Measurements from ENCODE around the gene TSR3.

TSR3 gene

DNA sequence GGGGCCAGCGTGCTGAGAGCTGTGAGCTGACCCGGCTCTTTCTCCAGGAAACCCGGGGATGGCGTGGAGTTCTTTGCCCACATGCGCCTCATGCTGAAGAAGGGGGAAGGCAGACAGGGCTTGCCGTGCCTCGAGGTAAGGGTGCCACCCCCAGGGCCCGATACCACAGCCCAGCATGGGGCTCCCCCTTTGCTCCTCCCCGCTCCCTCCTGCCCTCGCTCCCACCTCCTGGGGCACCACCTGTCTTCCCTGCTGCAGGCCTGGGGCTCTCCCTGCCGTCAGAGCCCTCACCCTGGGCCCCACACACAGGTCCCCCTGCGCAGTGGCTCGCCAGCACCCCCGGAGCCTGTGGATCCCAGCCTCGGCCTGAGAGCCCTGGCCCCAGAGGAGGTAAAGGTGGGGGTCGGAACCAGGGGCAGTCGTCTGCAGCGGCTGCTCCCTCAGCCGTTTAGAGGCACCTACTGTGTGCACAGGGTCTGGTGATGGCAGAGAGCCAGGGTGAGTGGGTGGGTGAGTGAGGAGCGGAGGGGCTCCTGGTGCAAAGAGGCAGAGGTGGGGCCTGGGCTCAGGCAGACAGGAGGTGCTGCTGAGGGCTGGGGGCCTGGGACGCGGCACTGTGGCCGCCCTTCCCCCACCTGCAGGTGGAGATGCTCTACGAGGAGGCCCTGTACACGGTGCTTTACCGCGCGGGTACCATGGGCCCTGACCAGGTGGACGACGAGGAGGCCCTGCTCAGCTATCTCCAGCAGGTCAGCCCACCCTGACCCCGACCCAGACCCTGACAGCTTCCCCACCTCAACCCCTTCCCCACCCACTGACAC, 12.6 kb downstream of the TSR3 start:
- CTCF ChIA-PET: no interaction called here
- TF ChIP-seq NFRKB (IDR thresholded peaks at IDR 0.05) (no peak), SP1 (IDR thresholded peaks at IDR 0.05) (no peak), ELF4 (IDR thresholded peaks at IDR 0.05) (no peak), FOXK2 (IDR thresholded peaks at IDR 0.05) (no peak), ARNT (IDR thresholded peaks at IDR 0.05) (no peak), SUZ12 (IDR thresholded peaks at IDR 0.05) (no peak), HDGF (IDR thresholded peaks at IDR 0.05; ENCODE audit: borderline replicate concordance) (no peak), FOXA1 (IDR thresholded peaks at IDR 0.05) (no peak), BHLHE40 (IDR thresholded peaks at IDR 0.05; ENCODE audit: borderline replicate concordance) (no peak), FOXM1 (IDR thresholded peaks at IDR 0.05; ENCODE audit: borderline replicate concordance) (no peak)
- DNase-seq (ENCODE audit: extremely low spot score): no peak
- POLR2A ChIA-PET: no interaction called here

GRCh38 chr16:1338119-1338730, 13.5 kb downstream of the TSR3 start:
- ChIA-PET CTCF (interaction anchor here (0.8 kb wide), 1 partner anchor 9 kb away, joined by 3 read pairs; no protein-coding TSS in a partner anchor), POLR2A (no interaction called here)
- DNase-seq (ENCODE audit: extremely low spot score): no peak
- TF ChIP-seq NFRKB (IDR thresholded peaks at IDR 0.05) (no peak), L3MBTL2 (conservative IDR thresholded peaks at IDR 0.05) (no peak), FOXA1 (IDR thresholded peaks at IDR 0.05) (no peak), ELF4 (IDR thresholded peaks at IDR 0.05) (no peak), ZNF384 (IDR thresholded peaks at IDR 0.05) (no peak), SUZ12 (IDR thresholded peaks at IDR 0.05) (no peak), LEF1 (IDR thresholded peaks at IDR 0.05; ENCODE audit: borderline replicate concordance) (no peak)
- TF ChIP-seq, protein P1, sequence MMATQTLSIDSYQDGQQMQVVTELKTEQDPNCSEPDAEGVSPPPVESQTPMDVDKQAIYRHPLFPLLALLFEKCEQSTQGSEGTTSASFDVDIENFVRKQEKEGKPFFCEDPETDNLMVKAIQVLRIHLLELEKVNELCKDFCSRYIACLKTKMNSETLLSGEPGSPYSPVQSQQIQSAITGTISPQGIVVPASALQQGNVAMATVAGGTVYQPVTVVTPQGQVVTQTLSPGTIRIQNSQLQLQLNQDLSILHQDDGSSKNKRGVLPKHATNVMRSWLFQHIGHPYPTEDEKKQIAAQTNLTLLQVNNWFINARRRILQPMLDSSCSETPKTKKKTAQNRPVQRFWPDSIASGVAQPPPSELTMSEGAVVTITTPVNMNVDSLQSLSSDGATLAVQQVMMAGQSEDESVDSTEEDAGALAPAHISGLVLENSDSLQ (IDR thresholded peaks at IDR 0.05): no peak

- ChIA-PET POLR2A (no interaction called here), CTCF (interaction anchor here (0.8 kb wide), 1 partner anchor 9 kb away, joined by 3 read pairs; no protein-coding TSS in a partner anchor)
- TF ChIP-seq BHLHE40 (IDR thresholded peaks at IDR 0.05; ENCODE audit: borderline replicate concordance) (no peak), SUZ12 (IDR thresholded peaks at IDR 0.05) (no peak), HDGF (IDR thresholded peaks at IDR 0.05; ENCODE audit: borderline replicate concordance) (no peak), CTBP1 (IDR thresholded peaks at IDR 0.05; ENCODE audit: borderline replicate concordance) (no peak), NFRKB (IDR thresholded peaks at IDR 0.05) (no peak), FOXM1 (IDR thresholded peaks at IDR 0.05; ENCODE audit: borderline replicate concordance) (no peak)
- DNase-seq (ENCODE audit: extremely low spot score): no peak
Observed at GRCh38 chr16:1337486-1337885, 14.2 kb downstream of the TSR3 start.

- DNase-seq (ENCODE audit: extremely low spot score): no peak
- TF ChIP-seq ELF4 (IDR thresholded peaks at IDR 0.05) (no peak), SP1 (IDR thresholded peaks at IDR 0.05) (no peak), NFRKB (IDR thresholded peaks at IDR 0.05) (no peak), LEF1 (IDR thresholded peaks at IDR 0.05; ENCODE audit: borderline replicate concordance) (no peak), SUZ12 (IDR thresholded peaks at IDR 0.05) (no peak), TARDBP (IDR thresholded peaks at IDR 0.05) (no peak), BHLHE40 (IDR thresholded peaks at IDR 0.05; ENCODE audit: borderline replicate concordance) (no peak), FOXA1 (IDR thresholded peaks at IDR 0.05) (no peak), FOXK2 (IDR thresholded peaks at IDR 0.05) (no peak), CTBP1 (IDR thresholded peaks at IDR 0.05; ENCODE audit: borderline replicate concordance) (no peak), L3MBTL2 (conservative IDR thresholded peaks at IDR 0.05) (no peak), FOXM1 (IDR thresholded peaks at IDR 0.05; ENCODE audit: borderline replicate concordance) (no peak), ZNF384 (IDR thresholded peaks at IDR 0.05) (no peak)
- TF ChIP-seq, protein P1 (IDR thresholded peaks at IDR 0.05): no peak
- ChIA-PET CTCF (no interaction called here), POLR2A (interaction anchor here (0.7 kb wide), 1 partner anchor 47 kb away, joined by 3 read pairs; no protein-coding TSS in a partner anchor)
Observed at GRCh38 chr16:1336619-1337018, 15.1 kb downstream of the TSR3 start.

GRCh38 chr16:1335996-1336395, 15.7 kb downstream of the TSR3 start:
- no peak for DNase-seq (ENCODE audit: extremely low spot score)

More at GRCh38 chr16:1335996-1336395, 15.7 kb downstream of the TSR3 start:
- no peak for TF ChIP-seq L3MBTL2 (conservative IDR thresholded peaks at IDR 0.05)
- TF ChIP-seq BHLHE40 (IDR thresholded peaks at IDR 0.05; ENCODE audit: borderline replicate concordance): no peak
- TF ChIP-seq, protein P1 (IDR thresholded peaks at IDR 0.05): no peak
- TF ChIP-seq FOXM1 (IDR thresholded peaks at IDR 0.05; ENCODE audit: borderline replicate concordance): no peak
- no peak for TF ChIP-seq HDGF (IDR thresholded peaks at IDR 0.05; ENCODE audit: borderline replicate concordance)
- TF ChIP-seq NFRKB (IDR thresholded peaks at IDR 0.05): no peak
- no peak for TF ChIP-seq CTBP1 (IDR thresholded peaks at IDR 0.05; ENCODE audit: borderline replicate concordance)
- no peak for TF ChIP-seq LEF1 (IDR thresholded peaks at IDR 0.05; ENCODE audit: borderline replicate concordance)
- TF ChIP-seq ARNT (IDR thresholded peaks at IDR 0.05): no peak
- TF ChIP-seq ELF4 (IDR thresholded peaks at IDR 0.05): no peak
- no peak for TF ChIP-seq ZNF384 (IDR thresholded peaks at IDR 0.05)
- TF ChIP-seq SP1 (IDR thresholded peaks at IDR 0.05): no peak
- TF ChIP-seq FOXK2 (IDR thresholded peaks at IDR 0.05): no peak
- TF ChIP-seq SUZ12 (IDR thresholded peaks at IDR 0.05): no peak
- TF ChIP-seq FOXA1 (IDR thresholded peaks at IDR 0.05): no peak
- TF ChIP-seq TARDBP (IDR thresholded peaks at IDR 0.05): no peak
- CTCF ChIA-PET: no interaction called here
- POLR2A ChIA-PET: interaction anchor here (0.7 kb wide), 1 partner anchor 46 kb away, joined by 3 read pairs; no protein-coding TSS in a partner anchor
